Right forelimb (tissue), 1 donor: ENCODE measurements around the gene HES1.

ENCODE experiments used
- DNase-seq: peaks from one replicate; pipeline ENCODE4 v3.0.0-alpha.2; 2018

HES1 gene

DNA sequence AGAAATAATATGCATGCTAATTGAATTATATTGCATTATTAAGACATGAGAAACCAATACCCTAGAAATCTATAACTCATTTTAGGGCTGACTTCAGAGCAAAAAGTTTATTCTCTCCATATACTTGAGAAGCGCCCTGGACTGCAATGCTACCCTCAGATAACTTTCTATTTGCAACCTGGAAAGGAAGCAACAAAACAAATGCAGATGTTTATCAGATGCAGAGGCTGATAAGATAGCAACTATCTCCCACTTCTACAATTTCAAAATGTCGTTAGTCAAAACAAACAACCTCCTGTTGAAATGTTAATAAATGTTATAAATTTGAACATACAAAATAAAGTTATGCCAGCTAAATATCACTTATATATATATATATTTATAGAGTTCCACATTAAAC lies 34.8 kb downstream of the HES1 start:
- no peak for DNase-seq

DNA sequence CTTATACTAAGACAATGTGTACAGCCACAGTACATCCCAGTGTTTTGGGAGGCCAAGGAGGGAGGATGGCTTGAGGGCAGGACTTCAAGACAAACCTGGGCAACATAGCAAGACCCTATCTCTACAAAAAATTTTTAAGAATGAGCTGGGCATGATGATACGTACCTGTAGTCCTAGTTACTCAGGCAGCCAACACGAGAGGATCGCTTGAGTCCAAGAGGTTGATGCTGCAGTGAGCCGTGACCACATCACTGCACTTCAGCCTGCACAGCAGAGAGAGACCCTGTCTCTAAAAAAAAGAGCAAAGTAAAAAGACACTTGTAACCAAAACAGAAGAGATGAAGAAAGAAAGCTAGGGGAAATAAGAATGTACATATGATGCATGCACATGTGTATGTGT lies 38.5 kb downstream of the HES1 start:
- no peak for DNase-seq

DNA sequence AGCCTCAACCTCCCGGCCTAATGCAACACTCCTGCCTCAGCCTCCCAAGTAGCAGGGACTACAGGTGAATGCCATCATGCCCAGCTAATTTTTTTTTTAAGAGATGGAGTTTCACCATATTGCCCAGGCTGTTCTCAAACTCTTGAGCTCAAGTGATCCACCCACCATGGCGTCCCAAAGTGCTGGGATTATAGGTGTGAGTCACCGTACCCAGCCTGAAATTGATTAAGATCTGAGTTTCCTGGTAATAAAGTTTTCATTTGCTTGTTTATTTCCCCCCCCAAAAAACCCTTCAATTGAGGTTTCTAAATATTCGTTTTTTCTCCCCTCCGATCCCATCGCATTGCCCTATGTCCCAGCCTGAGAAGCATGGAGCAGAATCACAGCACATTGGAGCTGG lies 39.0 kb downstream of the HES1 start:
- DNase-seq = no peak

DNA sequence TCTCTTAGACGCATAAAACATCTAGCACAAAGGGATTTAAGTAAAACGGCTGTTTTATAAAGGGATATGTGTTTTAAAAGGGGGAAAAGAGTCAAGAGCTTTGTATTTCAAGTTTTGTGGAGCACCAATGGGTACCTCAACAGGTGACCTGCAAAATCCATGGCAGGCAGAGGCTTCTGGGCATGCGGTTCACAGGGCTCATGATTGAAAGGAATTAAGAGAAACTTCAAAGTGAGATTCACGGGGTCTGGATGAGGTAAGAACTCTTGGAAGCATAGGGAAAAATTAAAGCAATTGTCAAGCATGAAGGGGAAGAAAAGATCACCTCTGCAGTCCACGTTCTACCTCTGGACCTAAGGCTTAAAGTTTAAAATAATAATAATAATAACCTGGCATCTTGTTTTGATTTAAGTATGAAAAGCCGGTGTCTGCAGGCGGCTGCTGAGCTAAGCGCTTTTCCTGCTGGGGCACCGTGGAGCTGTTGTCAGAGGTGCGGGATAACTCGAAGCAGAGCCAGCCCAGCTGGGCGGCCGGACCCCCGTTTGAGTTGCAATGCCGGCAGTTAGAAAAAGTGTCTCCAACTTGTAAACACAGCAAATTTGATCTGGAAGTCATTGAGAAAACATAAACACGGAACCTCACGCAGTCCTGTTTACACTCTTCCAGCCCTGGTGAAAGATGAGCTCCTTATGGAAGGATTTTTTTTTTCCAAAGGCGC lies 40.5 kb downstream of the HES1 start:
- DNase-seq = no peak

DNA sequence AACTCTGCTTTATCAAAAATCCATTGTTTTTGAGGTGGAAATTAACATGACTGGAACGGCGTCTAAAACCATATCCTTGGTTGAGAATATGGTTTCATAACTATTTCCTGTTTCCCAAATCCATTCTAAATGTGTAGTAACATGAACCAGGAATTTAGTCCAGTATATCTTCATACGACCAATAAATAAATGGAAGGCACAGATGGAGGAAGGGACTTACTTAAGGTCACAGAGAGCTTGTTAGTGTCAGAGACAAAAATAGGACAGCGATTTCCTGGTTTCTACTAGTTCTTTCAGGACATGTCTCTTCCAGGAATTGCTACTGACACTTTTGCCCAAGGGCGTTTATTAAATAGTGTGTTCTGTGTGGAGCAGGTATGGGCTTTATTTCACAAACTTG lies 41.2 kb downstream of the HES1 start:
- DNase-seq = no peak

DNA sequence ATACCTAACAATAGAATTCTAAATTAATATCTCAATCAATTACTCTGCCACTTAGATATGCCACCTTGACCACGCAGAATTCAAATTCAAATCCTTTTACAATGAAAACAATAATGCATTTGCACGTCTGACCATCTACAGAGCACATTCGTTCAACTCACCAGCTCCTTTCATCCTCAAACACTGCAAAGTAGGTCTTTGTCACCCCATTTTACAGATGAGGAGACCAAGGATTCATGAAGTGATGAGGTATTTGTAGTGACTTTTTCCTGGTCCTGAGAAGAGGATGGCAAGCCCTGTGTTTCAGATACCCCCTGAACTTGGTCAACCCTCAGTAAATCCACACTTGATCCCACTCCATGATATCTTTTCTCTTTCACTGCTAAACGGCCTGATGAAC lies 42.2 kb downstream of the HES1 start:
- no peak for DNase-seq

DNA sequence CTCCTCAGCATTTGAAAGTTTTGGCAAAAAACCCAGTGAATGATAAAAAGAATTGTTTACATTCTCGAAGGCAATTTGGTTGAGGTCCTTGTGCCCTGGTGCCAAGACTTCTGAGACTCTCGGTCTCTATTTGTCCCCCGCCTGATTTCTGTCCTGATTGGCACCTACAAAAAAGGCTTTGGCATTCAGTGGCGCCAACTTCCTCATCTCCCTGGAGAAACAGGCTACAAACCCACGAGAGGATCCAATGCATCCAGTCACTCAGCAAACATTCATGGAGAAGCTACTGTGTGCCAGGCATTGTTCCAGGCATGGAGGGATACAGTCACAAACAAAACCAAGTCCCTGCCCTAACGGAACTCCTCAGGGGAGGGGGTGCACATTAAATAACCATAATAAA lies 42.7 kb downstream of the HES1 start:
- DNase-seq = no peak

DNA sequence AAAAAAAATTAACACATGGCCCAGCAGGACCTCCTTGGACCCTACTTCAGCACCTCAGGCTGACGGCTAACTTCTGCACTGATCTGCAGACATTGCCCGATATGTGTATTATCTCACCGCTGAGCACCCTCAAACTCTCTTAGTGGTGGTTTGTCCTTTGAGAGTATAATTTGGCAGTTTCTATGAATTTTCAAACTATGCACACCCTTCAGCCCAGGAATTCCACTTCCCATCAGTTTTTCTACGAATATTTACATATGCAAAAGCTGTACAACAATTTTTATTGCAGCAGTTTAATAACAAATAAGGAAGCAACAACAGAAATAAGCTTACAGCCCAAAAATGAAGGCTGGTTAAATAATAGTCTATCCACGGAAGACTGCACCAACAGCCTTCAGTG lies 44.6 kb downstream of the HES1 start:
- no peak for DNase-seq

DNA sequence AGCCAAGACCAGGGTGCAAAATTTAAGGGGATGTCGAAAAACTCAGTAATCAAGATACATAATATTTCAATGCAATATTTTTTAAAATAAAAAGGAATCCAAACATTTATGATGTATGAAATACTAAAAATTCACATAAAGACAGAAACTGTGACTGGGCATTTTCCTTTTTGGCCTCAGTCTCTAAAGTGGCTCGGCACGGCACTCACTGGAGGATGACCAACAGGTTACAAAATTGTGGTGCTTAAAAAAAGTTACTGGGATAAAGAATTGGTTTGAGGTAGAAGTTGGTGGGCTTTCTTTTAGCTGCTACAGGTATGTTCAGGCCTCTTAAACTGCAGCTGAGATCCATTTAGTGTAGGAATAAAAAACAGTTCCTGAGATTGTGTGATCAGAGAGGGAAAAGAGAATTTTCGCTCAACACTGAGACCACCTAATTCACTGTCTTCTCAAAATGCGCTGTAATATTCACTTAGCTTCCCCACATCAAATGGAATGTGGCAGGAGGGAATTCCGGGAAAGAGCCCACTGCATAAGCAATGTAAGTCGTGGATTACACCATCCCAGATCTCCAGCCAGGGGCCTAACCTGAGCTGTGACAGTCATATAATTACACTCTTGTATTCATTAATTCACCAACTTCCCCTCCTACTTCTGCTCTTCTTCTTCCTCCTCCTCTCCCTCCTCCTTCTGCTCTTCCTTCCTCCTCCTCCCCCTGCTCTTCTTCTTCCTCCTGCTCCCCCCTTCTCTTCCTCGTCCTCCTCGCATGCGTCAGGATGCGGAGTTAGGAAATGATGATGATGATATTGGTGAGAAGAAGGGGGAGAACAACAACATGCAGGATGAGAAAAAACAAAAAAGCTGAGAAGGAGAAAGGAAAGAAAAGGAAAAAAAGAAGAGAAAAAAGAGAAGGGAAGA lies 45.9 kb downstream of the HES1 start:
- DNase-seq = no peak

DNA sequence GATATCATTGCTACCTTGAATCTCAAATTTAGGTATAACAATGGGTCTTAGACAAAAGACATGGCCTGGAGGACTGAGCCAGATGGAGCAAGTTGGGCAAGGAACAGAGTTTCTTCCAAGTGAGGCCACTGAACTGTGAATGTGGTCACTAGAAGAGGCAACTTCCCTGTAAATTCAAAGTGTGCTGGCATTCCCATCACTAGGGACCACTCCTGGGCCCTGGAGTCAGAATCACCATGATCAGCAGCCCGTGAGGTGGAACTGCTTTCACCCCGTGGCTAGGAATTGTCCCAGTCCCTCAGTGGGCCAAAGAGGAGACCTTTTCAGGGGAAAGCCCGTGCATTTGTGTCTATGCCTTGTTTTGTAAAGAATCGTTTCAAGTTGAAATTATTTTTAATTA lies 47.3 kb downstream of the HES1 start:
- no peak for DNase-seq

DNA sequence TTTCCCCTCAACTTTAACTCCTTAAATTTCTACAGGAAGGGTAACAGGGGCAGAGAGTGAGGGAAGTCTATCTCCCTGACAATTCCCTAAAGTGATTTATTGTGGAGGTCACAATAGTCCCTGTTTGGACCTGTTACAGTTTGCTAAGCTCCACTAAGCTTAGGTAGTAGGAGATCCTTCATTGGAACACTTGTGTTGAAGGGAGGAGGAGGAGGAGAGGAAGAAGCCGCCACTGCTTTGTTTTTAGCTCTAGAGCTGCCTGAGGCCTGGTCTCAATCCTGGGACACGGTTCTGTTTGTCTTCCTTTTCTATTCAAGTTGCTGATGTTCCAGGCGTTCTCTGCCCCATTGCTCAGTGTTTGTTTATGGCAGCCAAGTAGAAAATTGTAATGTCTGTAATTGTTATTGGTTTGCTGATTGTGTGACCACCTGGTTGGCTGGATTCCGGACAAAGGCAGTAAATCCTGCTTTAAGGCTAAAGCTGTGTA lies 48.4 kb downstream of the HES1 start:
- no peak for DNase-seq

DNA sequence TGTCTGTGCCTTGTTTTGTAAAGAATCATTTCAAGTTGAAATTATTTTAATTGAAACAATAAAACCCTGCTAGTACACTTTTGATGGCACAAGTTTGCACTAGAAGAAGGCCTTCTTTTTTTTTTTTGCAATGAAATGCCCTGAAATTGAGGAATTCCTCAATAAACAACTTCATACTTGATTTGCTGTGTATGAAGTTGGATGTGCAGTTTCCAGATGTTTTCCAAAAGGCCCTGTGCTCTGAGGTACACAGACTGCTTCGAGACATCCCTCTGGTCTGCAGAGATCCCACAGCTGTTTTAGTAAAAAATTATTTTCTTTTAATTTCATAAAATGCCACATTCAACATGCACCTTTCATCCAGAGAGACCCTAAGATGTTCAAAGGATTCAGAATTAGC lies 48.9 kb downstream of the HES1 start:
- no peak for DNase-seq

DNA sequence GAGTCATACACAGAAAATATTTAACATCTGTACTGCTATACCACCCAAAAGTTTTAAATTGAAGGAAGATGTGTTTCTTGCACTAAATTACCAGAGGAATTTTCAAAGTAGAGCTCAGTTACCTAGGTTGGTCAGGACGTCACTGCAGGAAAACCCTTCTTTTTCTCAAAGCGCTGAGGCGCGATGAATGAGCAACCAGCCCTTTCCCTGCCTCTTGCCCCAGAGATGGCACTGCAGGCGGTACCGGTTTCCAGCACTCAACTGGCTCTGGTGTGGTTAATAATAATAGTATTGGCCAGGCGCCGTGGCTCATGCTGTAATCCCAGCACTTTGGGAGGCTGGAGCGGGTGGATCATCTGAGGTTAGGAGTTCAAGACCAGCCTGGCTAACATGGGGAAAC lies 49.3 kb downstream of the HES1 start:
- no peak for DNase-seq

DNA sequence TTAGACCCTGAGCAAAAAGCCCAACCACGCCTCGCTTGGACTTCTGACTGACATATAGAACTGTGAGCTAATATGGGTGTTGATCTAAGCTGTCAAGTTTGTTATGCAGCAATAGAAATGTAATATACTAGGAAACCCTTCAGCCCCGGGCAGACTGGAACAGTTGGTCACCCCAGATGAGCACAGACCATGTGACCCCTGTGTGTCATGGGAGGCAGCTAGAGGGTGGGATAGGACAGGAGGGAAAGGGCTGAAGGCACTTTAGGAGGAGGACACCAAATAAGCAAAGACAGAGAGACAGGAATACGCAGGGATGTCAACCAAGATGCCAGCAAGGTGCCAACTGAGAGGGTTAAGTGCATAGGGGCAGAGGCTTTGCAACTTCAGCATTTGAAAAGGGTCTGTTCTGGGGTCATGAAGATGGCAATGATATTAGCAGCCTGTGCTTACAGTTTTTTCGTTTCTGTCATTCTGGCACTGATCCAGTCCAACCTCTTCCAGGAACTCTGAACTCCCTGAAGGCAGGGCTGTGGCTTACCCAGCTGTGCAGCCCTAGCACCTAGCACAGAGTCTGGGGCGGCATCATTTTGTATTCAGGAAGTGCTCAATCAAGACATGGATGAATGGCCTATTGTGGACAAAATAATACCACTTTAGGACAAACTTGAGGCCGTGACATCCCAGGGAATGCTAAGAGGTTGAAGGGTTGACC lies 51.4 kb downstream of the HES1 start:
- no peak for DNase-seq
